MCF 10A (cell line): ENCODE results near the gene IQSEC1. TPM values are rescaled to one million over a fixed set of nuclear protein-coding genes. Genes with fewer than 3 reads are reported as not detected.

Source experiments
- BruUV-seq: library from RNA; stranded (reverse); fragments of 400-500 nt; replicated peaks from 2 replicates; lab custom pipeline; 2021; lab: Mats Ljungman, UMichigan
- CTCF ChIA-PET: fragments of 300-600 bp; sonication (Branson Sonifier 250); formaldehyde crosslinking; extraction: SDS; loops from one replicate; lab custom pipeline; 2021; ENCODE audit warnings: antibody characterized with exemption, inconsistent platforms; lab: Yijun Ruan, JAX
- POLR2A ChIA-PET: fragments of 300-600, 350-650 bp; sonication (Branson Sonifier 250); formaldehyde crosslinking; extraction: SDS; loops from one replicate; lab custom pipeline; 2020; ENCODE audit warnings: antibody characterized with exemption, inconsistent platforms; lab: Yijun Ruan, JAX
- DNase-seq: peaks from one replicate; pipeline ENCODE4 v3.0.0-alpha.2; 2018; ENCODE audit not compliant: unreplicated experiment
- H3K27ac Mint-ChIP-seq: one replicate; pipeline ENCODE4 v1.8.0; 2022; ENCODE audit warnings: mild to moderate bottlenecking, low read depth, mixed read lengths; ENCODE audit not compliant: unreplicated experiment
- H3K27me3 Mint-ChIP-seq: one replicate; pipeline ENCODE4 v1.8.0; 2022; ENCODE audit warnings: mixed read lengths; ENCODE audit not compliant: insufficient read depth, unreplicated experiment
- H3K36me3 Mint-ChIP-seq: one replicate; pipeline ENCODE4 v1.8.0; 2022; ENCODE audit warnings: mild to moderate bottlenecking, moderate library complexity, mixed read lengths; ENCODE audit not compliant: insufficient read depth, unreplicated experiment
- H3K4me1 Mint-ChIP-seq: one replicate; pipeline ENCODE4 v1.8.0; 2022; ENCODE audit warnings: mixed read lengths; ENCODE audit not compliant: insufficient read depth, unreplicated experiment
- H3K4me3 Mint-ChIP-seq: one replicate; pipeline ENCODE4 v1.8.0; 2022; ENCODE audit warnings: mild to moderate bottlenecking, moderate library complexity, mixed read lengths; ENCODE audit not compliant: unreplicated experiment
- H3K9me3 Mint-ChIP-seq: one replicate; pipeline ENCODE4 v1.8.0; 2022; ENCODE audit warnings: mixed read lengths; ENCODE audit not compliant: unreplicated experiment
- intact Hi-C: fragments of 100-400 bp; cut with micrococcal nuclease; formaldehyde crosslinking; loops from 2 replicates; pipeline ENCODE4 v1.14.1; 2022
- total RNA-seq: library from RNA; stranded (reverse); gene quantifications from 2 replicates; pipeline ENCODE4 v1.2.3, GENCODE V29; 2022
- TF ChIP-seq, protein P1 (sequence below): fragments of 200-600 bp; IDR thresholded peaks from one replicate; pipeline ENCODE4 v1.8.0; 2022; ENCODE audit warnings: antibody characterized with exemption, mild to moderate bottlenecking; ENCODE audit not compliant: unreplicated experiment

IQSEC1 gene
- total RNA-seq, 1 experiment from 2014 or later = 18.7 TPM

DNA sequence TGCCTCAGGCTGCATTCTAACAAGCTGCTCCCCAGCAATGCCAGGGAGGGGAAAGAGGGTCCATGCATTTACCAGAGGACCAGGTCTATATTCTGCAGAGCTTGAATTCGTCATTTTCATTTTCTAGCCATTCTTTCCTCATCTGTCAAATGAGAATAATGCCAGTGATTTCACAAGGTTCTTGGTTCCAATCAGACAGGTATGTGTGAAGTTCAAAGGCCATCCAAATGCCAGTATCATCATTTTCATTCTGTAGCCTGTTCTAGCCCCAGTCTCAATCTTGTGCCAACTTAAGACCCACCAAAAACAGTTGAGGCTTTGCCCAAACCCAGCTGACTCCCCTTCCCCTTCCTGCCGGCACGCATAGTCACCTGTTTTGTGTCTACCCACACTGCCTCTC lies 112.7 kb downstream of the IQSEC1 start:
- H3K27ac Mint-ChIP-seq = no peak overlapping the region
- BruUV-seq = no TSS peak
- TF ChIP-seq, protein P1, sequence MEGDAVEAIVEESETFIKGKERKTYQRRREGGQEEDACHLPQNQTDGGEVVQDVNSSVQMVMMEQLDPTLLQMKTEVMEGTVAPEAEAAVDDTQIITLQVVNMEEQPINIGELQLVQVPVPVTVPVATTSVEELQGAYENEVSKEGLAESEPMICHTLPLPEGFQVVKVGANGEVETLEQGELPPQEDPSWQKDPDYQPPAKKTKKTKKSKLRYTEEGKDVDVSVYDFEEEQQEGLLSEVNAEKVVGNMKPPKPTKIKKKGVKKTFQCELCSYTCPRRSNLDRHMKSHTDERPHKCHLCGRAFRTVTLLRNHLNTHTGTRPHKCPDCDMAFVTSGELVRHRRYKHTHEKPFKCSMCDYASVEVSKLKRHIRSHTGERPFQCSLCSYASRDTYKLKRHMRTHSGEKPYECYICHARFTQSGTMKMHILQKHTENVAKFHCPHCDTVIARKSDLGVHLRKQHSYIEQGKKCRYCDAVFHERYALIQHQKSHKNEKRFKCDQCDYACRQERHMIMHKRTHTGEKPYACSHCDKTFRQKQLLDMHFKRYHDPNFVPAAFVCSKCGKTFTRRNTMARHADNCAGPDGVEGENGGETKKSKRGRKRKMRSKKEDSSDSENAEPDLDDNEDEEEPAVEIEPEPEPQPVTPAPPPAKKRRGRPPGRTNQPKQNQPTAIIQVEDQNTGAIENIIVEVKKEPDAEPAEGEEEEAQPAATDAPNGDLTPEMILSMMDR = no peak
- H3K4me1 Mint-ChIP-seq = peaks cover 5% of the 10 kb centered on the region
- ChIA-PET POLR2A (no interaction called here), CTCF (interaction anchor here (0.9 kb wide), 1 partner anchor 35 kb away, joined by 3 read pairs; no protein-coding TSS in a partner anchor)
- no peak overlapping the region for H3K4me3 Mint-ChIP-seq
- peaks cover 6% of the 10 kb centered on the region for H3K36me3 Mint-ChIP-seq
- H3K9me3 Mint-ChIP-seq = no peaks in the 10 kb centered on the region
- H3K27me3 Mint-ChIP-seq = no peaks in the 10 kb centered on the region
- intact Hi-C loops = no loop called here
- no peak for DNase-seq

DNA sequence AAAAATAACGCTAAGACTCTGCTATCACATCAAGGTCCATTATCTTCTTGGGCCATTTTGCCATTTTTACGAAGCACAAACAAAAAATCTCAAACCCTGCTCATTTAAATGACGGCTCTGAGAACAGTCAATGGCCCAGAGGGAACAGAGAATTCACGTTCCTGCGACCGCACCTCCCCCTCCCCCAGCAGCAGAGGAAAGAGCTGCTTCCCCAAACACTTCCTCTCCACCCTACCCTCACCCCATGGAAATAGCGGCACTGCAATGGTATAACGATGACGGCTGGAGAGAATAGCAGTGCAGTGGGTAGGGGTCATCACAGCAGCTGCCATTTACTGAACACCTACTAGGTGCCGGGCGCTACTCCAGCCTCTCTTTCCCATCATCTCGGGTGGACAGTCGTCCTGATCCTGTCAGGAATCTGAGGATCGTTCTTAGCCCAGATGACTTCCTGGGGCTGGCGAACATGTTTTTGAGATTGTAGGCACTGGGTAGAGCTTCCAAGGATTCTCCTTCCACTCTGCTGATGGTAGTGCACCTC lies 113.3 kb downstream of the IQSEC1 start:
- no peak for DNase-seq
- H3K4me1 Mint-ChIP-seq = peaks cover 9% of the 10 kb centered on the region
- no peak overlapping the region for H3K4me3 Mint-ChIP-seq
- no peaks in the 10 kb centered on the region for H3K9me3 Mint-ChIP-seq
- H3K27ac Mint-ChIP-seq = no peak overlapping the region
- no TSS peak for BruUV-seq
- intact Hi-C loops = no loop called here
- peaks cover 6% of the 10 kb centered on the region for H3K36me3 Mint-ChIP-seq
- CTCF ChIA-PET = interaction anchor here (0.7 kb wide), 1 partner anchor 12 kb away, joined by 3 read pairs; no protein-coding TSS in a partner anchor
- TF ChIP-seq, protein P1 = no peak
- POLR2A ChIA-PET = no interaction called here
- H3K27me3 Mint-ChIP-seq = no peaks in the 10 kb centered on the region

DNA sequence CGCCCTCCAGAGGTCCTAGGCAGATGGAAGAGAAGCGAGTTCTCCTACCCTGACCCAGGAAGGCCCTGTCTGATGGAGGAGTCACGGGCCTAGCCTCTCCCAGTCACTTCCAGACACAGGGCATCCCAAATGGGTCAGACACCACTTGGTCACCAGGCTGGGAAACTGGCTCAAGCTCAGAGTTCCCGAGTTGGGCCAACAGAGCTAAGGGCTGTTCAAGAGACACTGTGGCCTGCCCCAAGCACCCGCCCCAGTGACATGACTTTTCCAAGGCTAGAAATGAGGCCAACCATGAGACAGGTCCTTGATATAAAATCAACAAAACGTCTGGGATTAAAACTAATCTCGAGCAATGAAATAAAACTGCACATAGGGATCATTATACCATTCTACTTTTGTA lies 113.8 kb downstream of the IQSEC1 start:
- no peak for DNase-seq
- Mint-ChIP-seq H3K36me3 (peaks cover 6% of the 10 kb centered on the region), H3K27me3 (no peaks in the 10 kb centered on the region), H3K4me1 (peaks cover 14% of the 10 kb centered on the region), H3K4me3 (no peak overlapping the region), H3K9me3 (no peaks in the 10 kb centered on the region), H3K27ac (no peak overlapping the region)
- BruUV-seq = no TSS peak
- POLR2A ChIA-PET = no interaction called here
- TF ChIP-seq, protein P1 = no peak
- intact Hi-C loops = no loop called here
- CTCF ChIA-PET = interaction anchor here (0.7 kb wide), 1 partner anchor 11 kb away, joined by 3 read pairs; no protein-coding TSS in a partner anchor

DNA sequence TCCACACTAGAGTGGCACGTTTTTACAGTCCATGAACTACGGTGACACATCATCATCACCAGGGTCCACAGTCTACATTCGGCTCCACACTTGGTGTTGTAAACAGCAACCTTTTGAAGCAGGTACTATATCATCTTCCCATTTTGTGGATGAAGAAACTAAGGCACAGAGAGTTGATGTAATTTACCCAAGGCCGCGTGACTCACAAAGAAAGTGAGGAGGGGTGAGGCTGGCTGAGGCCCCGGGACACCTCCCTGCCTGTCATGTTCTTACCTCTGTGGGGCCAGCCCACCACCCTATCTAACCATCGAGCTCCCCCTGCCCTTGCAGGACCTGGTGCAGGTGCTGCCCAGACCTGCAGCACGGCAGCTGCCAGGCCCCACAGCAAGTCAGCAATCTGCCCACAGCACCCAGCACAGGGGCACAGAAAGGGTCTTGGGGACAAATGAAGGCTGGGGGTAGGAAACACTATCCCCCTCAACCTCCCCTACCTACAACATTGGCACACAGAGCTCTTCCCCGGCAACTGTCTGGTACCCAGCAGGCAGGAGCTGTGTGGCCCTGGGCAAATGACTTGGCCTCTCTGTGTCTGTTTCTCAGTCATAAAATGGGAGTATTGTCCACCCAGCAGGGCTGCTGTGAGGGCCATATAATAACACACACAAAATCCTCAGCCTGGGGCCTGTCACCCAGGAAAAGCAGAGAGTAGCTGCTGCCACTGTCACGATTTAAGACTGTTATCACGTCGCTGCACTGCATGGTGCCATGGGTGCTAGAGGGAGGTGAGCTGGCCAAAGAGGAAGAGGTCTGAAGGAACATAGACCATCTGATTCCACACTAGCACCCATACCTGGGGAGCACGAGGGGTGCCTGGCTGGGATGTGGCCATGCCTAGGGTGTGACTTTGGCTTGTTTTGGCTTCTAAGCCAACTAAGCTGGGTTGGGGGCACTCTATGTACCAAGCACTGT lies 115.1 kb downstream of the IQSEC1 start:
- Mint-ChIP-seq H3K4me1 (peaks cover 16% of the 10 kb centered on the region), H3K4me3 (no peak overlapping the region), H3K9me3 (no peaks in the 10 kb centered on the region), H3K27ac (no peak overlapping the region), H3K36me3 (peaks cover 10% of the 10 kb centered on the region), H3K27me3 (no peaks in the 10 kb centered on the region)
- no peak for DNase-seq
- no TSS peak for BruUV-seq
- ChIA-PET CTCF (interaction anchor here (0.7 to 1.2 kb wide), 3 partner anchors 8 to 352 kb away, joined by 3 to 4 read pairs (median 3); no protein-coding TSS in a partner anchor), POLR2A (no interaction called here)
- intact Hi-C loops = no loop called here
- TF ChIP-seq, protein P1 = no peak
